NCI-H2107 (cell line): Measurements from ENCODE around the gene ZRSR2.
"Not testable (repeated sequence)": the region's sequence is repeated elsewhere in the genome, so short reads cannot be mapped to it uniquely, and the experiment has no call there.

Experiments
- DNase-seq: peaks from one replicate; lab custom pipeline; 2025; lab: John Stamatoyannopoulos, UW

ZRSR2 gene

GRCh38 chrX:15797707-15798106 is 7.4 kb downstream of the ZRSR2 start:
- no peak for DNase-seq

- no peak for DNase-seq
Measured at GRCh38 chrX:15804563-15804962, 14.3 kb downstream of the ZRSR2 start.

- DNase-seq, result no peak
Measured at GRCh38 chrX:15808254-15808653, 18.0 kb downstream of the ZRSR2 start.

GRCh38 chrX:15812192-15812938 is 22.1 kb downstream of the ZRSR2 start:
- no peak for DNase-seq

DNA sequence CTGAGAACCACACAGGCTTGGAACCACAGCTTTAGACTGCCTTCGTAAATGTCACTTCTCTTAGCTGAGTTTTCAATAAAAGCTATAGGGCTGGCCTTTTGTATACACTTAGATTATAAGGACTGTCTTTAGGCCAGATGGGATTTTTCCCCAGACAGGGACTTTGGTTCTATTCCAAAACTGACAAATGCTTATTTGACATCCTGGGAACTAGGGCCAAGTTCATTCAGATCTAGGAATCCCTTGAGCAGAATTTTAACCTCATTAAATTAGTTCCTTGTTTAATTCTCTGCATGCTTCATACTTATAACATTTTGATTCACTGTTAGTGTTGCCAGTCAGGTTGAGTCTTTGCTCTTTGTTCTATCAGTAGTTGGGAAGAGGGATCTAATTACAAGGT is 23.1 kb downstream of the ZRSR2 start:
- no peak for DNase-seq

DNA sequence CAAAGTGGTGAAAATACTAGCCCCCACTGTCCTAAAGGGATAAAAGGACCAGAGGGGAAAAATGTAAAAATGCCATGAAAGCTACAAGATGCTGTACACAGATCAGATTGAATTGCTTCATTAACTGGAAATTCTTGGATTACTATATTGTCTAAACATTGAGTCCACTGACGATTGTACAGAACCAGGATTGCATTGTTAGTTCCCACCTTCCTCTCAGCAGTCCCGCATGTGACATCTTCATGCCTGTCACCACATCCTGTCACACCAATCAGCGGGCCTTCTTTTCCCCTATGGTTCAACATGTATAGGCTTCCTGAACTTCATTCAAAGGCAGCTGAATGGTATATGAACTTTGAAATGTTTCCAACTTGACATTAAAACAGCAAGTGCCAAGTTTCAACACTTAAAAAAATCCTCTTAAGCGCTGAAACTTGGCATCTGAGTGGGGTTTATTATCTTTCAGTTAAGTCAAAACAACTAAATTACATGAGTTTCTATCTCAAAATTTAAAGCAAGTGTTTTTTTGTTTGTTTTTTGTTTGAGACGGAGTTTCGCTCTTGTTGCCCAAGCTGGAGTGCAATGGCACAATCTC is 24.6 kb downstream of the ZRSR2 start:
- no peak for DNase-seq

DNA sequence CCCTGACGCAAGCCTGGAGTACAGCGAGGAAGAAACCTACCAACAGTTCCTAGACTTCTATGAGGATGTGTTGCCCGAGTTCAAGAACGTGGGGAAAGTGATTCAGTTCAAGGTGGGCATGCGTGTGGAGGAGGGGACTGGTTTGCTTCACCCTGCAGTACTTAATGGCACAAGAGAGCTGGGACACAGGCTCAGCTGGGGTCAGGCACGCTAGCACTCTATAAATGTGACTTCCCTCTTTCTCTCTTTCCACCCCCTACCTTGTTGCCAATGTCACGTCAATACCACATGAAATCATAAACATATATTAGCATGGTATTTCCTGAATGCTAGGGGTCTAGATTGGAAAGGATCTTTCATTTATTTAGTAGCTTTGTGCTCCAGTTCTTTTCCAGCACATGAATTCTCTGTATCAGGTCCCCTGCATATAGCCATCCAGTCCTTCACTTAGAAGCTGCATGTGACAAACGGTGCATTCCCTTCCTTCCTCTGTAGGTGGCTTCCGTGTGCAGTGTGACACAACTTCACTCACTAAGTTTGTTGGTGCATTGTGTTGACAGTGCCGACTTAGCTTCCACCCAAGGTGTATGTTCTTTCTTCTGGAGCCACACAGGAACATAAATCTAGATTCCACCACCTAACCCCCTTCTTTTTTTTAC is 25.6 kb downstream of the ZRSR2 start:
- no peak for DNase-seq

DNA sequence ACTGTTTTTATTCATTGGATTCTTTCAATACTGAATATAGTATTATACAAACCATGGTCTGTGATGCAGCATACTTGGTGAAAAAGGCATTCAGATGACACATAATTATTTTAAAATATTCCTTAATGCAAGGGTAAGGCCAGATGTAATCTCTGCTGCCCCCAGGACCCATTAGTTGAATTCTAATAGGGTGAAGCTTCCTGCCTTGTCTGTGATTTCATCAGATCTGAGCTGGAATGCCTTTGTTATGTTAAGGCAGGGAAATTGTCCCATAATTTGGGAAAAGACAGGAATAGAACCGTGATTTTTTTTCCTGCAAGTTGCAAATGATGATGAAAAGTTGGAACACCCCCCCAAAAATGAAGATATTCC is 26.1 kb downstream of the ZRSR2 start:
- no peak for DNase-seq

GRCh38 chrX:15816886-15817285 is 26.6 kb downstream of the ZRSR2 start:
- DNase-seq, result peak; percentile 68

GRCh38 chrX:15820106-15821073 is 30.1 kb downstream of the ZRSR2 start:
- DNase-seq, result no peak

DNA sequence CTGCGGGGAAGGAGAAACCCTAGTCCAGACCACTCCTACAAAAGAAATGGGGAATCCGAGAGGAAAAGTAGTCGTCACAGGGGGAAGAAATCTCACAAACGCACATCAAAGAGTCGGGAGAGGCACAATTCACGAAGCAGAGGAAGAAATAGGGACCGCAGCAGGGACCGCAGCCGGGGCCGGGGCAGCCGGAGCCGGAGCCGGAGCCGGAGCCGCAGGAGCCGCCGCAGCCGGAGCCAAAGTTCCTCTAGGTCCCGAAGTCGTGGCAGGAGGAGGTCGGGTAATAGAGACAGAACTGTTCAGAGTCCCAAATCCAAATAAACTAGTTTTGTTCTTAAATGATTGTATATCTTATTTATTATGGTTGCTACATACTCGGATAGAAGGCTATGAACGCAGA is 32.6 kb downstream of the ZRSR2 start:
- DNase-seq, result no peak

DNA sequence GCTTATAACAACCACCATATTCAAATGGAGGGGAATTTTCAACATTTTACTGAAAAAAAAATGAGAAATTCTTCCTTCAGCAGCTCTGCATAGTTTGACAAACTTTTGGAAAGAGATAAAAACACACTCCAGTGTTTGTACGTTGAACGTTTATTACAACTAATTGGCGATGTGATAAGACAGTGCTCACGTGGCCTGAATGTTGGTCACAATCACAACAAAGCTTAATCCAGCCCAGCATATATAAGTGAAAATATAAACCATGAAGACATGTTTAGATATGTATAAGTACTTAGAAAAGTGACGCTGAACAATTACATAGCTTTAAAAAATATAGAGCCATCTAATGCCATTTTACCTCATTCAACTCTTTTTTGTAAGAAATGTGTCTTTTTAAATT is 35.7 kb downstream of the ZRSR2 start:
- DNase-seq, result no peak

DNA sequence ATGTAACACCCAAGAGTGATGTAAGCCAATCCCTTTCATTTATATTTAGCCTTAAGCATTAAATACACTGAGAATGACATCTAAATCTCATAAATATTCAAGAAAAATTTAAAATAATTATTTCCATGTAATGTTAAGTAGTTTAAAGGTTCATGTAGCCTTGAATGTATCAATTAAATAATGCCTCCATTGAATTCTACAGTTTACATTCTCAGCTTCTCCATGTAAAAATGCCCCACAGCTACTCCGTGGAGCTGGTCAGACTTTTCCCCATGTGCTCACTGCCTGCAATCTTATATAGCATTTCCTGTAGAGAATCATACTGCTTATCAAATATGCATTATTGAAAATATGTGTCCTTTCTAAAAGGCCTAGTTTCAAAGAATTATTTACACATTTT is 38.9 kb downstream of the ZRSR2 start:
- DNase-seq, result no peak

DNA sequence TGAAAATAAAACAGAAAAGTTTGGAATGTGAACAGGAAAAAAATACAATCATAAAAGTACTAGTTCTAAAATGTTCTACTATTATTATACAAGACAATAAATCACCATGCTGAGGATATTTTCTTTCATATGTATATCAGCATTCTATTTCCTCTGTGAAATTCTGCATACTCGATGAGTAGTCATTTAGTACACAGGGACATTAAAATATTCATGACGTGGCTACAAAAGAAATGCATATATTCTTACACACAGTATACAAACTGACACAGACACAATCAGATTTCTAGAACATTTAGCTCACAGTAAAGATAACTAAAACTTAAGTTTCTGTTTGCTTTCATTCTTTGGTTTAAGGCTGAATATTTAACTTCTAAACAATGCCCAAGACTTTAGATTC is 41.1 kb downstream of the ZRSR2 start:
- not testable (repeated sequence) for DNase-seq

DNA sequence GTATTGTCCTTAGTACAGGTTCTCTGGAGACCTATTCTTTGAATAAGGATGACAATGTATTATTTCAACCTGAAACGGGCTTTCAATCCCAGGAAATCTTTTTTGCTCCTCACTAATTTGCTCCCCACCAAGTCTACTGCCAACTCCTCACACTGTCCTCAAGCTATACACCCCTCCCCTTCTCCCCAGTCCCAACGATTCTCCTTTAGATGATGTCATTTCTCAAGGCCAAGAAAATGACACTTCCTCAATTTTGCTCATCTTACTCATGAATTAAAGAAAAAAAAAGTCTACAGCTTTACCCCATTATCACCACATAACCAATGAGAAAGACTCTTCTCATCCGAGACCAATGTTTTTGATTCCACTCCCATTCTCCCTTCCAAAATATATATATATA is 43.8 kb downstream of the ZRSR2 start:
- no peak for DNase-seq

- no peak for DNase-seq
Measured at GRCh38 chrX:15834827-15835595, 44.7 kb downstream of the ZRSR2 start.

DNA sequence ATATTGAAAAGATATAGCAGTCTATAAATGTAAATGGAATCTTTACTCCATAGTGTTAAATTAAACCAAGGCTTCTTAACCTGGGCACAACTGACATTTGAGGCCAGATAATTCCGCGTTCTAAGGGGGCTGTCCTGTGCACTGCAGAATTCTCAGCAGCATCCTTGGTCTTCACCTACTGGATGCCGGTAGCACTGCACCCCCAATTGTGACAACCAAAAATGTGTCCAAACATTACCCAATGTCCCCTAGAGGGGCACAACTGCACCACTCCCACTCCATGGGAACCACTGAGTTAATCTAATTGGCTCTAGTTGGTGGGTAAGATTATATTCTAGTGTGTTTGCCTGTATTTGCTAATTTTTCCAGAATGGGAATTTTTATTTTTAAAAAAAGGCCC is 47.7 kb downstream of the ZRSR2 start:
- DNase-seq, result no peak

DNA sequence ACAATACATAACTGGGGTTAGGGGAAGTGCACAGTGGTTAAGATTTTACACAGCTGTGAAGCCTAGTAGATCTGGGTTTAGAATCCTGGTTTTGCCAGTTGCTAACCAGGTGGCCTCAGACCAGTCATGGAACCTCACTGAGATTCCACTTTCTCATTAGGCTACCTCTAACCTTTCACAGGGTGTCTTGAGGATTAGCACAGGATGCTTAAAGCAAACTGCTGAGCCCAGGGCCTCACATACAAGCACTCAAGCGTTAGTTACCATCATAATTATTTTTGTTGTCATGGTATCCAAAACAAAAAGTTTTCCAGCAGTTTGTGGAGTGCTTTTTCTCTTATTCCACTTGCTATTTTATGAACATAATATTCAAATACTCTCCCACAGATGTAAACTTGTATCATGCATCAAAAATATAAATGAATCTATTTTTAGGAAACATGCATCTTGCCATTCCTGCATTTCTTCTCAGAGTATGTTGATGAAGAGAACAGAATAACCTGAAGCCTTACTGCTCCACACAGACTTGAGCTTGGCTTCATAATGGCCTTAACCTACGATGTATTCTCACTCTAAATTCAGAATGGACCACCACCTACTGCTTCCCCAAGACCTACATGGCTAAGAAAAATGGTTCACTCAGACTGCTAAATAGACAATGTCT is 51.7 kb downstream of the ZRSR2 start:
- no peak for DNase-seq

DNA sequence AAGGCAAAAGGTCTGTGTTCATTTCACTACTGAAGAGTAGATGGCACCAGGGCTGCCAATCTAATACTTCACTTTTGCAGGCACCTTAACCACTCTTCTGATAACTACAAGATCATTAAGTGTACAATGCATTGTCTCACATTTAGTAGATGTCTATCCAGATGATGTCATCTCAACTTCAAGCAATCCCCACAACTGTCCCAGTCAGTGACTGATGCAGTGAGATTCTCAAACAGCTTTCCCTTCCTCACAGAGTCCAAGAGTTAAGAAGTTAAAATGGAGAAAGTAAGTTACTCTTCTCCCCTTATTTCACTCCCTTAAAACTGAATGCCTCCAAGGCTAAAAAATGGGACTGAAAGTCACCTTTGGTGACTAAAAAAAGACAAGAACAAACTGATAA is 53.7 kb downstream of the ZRSR2 start:
- DNase-seq, result no peak

DNA sequence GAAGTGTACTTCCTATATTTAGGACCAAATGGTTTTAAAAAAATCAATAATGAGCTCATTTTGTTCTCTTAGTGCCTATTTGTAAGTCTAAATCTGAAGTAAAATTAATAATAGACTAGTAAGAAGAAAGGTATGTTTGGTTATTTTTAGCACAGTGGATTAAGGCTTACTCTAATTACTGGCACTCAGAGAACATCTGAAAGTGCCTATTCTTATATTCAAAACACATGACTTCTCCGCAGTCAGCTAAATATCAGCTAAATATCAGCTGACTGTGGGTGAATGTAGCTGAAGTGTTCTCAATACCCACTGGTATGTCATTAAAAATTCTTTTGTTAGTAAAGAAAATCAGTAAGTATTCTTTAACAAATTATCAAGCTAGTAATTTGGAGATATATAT is 58.3 kb downstream of the ZRSR2 start:
- no peak for DNase-seq

DNA sequence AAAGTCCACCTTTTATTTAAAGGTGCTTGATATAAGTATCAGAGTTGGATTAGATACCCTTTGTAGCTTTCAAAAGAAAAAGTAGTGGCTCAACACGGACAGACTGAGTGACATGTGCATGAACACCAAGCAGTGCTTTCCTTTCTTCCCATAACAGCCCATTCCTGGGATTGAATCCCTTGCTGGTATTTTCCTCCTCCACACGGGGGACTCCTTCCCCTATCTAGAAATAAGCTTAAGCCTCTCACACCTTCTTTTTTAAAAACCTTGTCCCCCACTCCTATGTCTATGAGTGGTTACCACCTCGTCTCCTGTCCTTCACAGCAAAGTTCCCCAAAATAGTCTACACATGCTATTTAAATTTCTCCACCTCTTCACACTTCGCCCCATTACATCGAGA is 59.3 kb downstream of the ZRSR2 start:
- DNase-seq, result no peak
